Measurements from ENCODE around the gene AQR. TPM values are rescaled to one million over a fixed set of nuclear protein-coding genes. Genes with fewer than 3 reads are reported as not detected.

AQR gene
- total and polyA plus RNA-seq, 2 of the 4 experiments (the other 2 are of a cell fraction) = 17.9 to 29.6 TPM

DNA sequence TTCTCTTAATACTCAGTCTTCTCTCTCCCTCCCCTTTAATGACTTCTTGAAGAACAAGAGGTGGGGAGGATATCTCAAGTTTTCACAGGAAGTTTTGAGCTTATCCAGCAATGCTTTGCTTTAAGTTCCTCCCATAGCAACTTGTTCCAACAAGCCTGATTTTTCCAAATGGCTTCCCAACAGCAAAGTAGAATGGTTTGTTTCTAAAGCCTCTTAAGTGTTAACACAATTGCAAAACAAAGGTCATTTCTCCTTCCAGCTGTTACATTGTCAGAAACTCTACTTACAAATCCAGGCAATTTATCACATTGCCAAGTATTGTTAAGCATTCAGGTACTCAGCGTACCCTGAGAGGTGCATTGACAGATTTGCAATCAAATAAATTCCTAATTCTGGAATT, 25.4 kb upstream of the AQR start:
- no peak overlapping the region for H3K4ac ChIP-seq (ENCODE audit: low read depth, low read length)
- no peak overlapping the region for H2AFZ ChIP-seq (replicated peaks; ENCODE audit: low read length, poor library complexity)
- no TSS peak for BruUV-seq (replicated peaks)
- H2AK5ac ChIP-seq (ENCODE audit: low read depth, low read length) = no peak overlapping the region
- H3K27ac ChIP-seq (ENCODE audit: insufficient read depth, low read length) = no peak overlapping the region
- no peak overlapping the region for H3K9ac ChIP-seq (ENCODE audit: low read depth, low read length)
- H2BK20ac ChIP-seq (ENCODE audit: low read depth, low read length) = no peak overlapping the region
- in situ Hi-C loops (cut with MboI; ENCODE audit: low sequenced_read_pairs) (no loop called here), intact Hi-C loops (cut with micrococcal nuclease) (no loop called here), dilution Hi-C loops (cut with HindIII; ENCODE audit: low sequenced_read_pairs, unreplicated experiment) (no loop called here)
- no peaks in the 10 kb centered on the region; the same call in none of the 2 replicates for H3K27me3 ChIP-seq (ENCODE audit: control insufficient read depth, insufficient read depth, low read length)
- CTCF ChIA-PET = no interaction called here
- H2BK5ac ChIP-seq (ENCODE audit: low read depth, low read length, poor library complexity, severe bottlenecking) = no peak overlapping the region
- no peaks in the 10 kb centered on the region for H4K20me1 ChIP-seq (ENCODE audit: insufficient read depth, low read length)
- no peak overlapping the region for H3K56ac ChIP-seq (ENCODE audit: extremely low read depth, insufficient read depth, low read length)
- no peak overlapping the region for H4K8ac ChIP-seq (ENCODE audit: low read depth in 2 of 2, low read length in 2 of 2)
- H3K4me1 ChIP-seq (ENCODE audit: control insufficient read depth, insufficient read depth, low read length) = no peaks in the 10 kb centered on the region
- no peak for ATAC-seq (ENCODE audit: low read depth)
- no peak overlapping the region for H3K4me3 ChIP-seq (ENCODE audit: insufficient read depth, low read depth, low read length)
- TF ChIP-seq NFE2L2 (IDR thresholded peaks at IDR 0.05; ENCODE audit: low read depth, low read length) (no peak), BHLHE40 (IDR thresholded peaks at IDR 0.05; ENCODE audit: low read depth, low read length) (no peak), RAD21 (IDR thresholded peaks at IDR 0.05; ENCODE audit: low read length) (no peak), CEBPB (IDR thresholded peaks at IDR 0.05; ENCODE audit: low read depth, low read length) (no peak), CHD1 (IDR thresholded peaks at IDR 0.05; ENCODE audit: low read depth, low read length) (no peak), RFX5 (IDR thresholded peaks at IDR 0.05; ENCODE audit: low read depth, low read length) (no peak), MAZ (IDR thresholded peaks at IDR 0.05; ENCODE audit: borderline replicate concordance, low read depth, low read length) (no peak), MXI1 (IDR thresholded peaks at IDR 0.05; ENCODE audit: borderline replicate concordance, low read depth, low read length) (no peak), MAFK (IDR thresholded peaks at IDR 0.05; ENCODE audit: low read depth, low read length) (no peak), RCOR1 (IDR thresholded peaks at IDR 0.05; ENCODE audit: insufficient replicate concordance, low read length) (no peak)
- TF ChIP-seq, protein P1, sequence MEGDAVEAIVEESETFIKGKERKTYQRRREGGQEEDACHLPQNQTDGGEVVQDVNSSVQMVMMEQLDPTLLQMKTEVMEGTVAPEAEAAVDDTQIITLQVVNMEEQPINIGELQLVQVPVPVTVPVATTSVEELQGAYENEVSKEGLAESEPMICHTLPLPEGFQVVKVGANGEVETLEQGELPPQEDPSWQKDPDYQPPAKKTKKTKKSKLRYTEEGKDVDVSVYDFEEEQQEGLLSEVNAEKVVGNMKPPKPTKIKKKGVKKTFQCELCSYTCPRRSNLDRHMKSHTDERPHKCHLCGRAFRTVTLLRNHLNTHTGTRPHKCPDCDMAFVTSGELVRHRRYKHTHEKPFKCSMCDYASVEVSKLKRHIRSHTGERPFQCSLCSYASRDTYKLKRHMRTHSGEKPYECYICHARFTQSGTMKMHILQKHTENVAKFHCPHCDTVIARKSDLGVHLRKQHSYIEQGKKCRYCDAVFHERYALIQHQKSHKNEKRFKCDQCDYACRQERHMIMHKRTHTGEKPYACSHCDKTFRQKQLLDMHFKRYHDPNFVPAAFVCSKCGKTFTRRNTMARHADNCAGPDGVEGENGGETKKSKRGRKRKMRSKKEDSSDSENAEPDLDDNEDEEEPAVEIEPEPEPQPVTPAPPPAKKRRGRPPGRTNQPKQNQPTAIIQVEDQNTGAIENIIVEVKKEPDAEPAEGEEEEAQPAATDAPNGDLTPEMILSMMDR (conservative IDR thresholded peaks at IDR 0.05; ENCODE audit: low read depth, low read length) = no peak
- TF ChIP-seq, protein P2, sequence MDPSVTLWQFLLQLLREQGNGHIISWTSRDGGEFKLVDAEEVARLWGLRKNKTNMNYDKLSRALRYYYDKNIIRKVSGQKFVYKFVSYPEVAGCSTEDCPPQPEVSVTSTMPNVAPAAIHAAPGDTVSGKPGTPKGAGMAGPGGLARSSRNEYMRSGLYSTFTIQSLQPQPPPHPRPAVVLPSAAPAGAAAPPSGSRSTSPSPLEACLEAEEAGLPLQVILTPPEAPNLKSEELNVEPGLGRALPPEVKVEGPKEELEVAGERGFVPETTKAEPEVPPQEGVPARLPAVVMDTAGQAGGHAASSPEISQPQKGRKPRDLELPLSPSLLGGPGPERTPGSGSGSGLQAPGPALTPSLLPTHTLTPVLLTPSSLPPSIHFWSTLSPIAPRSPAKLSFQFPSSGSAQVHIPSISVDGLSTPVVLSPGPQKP (IDR thresholded peaks at IDR 0.05; ENCODE audit: borderline replicate concordance, low read depth, low read length) = no peak
- TF ChIP-seq, protein P3, sequence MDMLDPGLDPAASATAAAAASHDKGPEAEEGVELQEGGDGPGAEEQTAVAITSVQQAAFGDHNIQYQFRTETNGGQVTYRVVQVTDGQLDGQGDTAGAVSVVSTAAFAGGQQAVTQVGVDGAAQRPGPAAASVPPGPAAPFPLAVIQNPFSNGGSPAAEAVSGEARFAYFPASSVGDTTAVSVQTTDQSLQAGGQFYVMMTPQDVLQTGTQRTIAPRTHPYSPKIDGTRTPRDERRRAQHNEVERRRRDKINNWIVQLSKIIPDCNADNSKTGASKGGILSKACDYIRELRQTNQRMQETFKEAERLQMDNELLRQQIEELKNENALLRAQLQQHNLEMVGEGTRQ (IDR thresholded peaks at IDR 0.05; ENCODE audit: low read depth, low read length) = no peak
- H2BK120ac ChIP-seq (ENCODE audit: low read depth, low read length) = no peak overlapping the region
- no peaks in the 10 kb centered on the region for H3K9me3 ChIP-seq (ENCODE audit: control insufficient read depth, insufficient read depth, low read length)
- WGBS, 2 experiments (ENCODE audit: extremely low coverage in 2 of 2, insufficient read length in 1 of 2) = no CpG with 5 or more reads among the region's 1 CpG
- H3K4me2 ChIP-seq (ENCODE audit: low read depth, low read length) = no peak overlapping the region
- no peak overlapping the region for H2BK15ac ChIP-seq (ENCODE audit: low read depth, low read length)
- DNase-seq = no peak
- no peak overlapping the region for H2AK9ac ChIP-seq (replicated peaks; ENCODE audit: low read depth, low read length, poor library complexity)
- H3K18ac ChIP-seq (ENCODE audit: low read depth, low read length) = no peak overlapping the region
- no peak overlapping the region for H4K5ac ChIP-seq (ENCODE audit: low read depth, low read length)
- H3K14ac ChIP-seq (replicated peaks; ENCODE audit: low read depth, low read length) = no peak overlapping the region
- H3K36me3 ChIP-seq (ENCODE audit: control insufficient read depth, insufficient read depth, low read length) = no peaks in the 10 kb centered on the region
- no peak overlapping the region for H4K91ac ChIP-seq (ENCODE audit: insufficient read depth, low read depth, low read length)
- H3K23ac ChIP-seq (ENCODE audit: low read depth, low read length) = no peak overlapping the region
- H3K9me1 ChIP-seq (ENCODE audit: insufficient read depth, low read length) = no peaks in the 10 kb centered on the region
- POLR2A ChIA-PET (ENCODE audit: unreplicated experiment) = no interaction called here
- no peaks in the 10 kb centered on the region for H3K79me1 ChIP-seq (ENCODE audit: low read depth in 1 of 2, low read length in 2 of 2)

Data from IMR-90 (cell line).